HCT116 (cell line): ENCODE data around the gene FLNB. TPM values are rescaled to one million over a fixed set of nuclear protein-coding genes. Genes with fewer than 3 reads are reported as not detected.

Experiments used
- ATAC-seq: fragments of 200-7000 bp; cut with Tn5 transposase; 2 replicates; pipeline ENCODE4 v1.9.1; 2020; ENCODE audit warnings: mild to moderate bottlenecking, moderate library complexity
- BruUV-seq: library from RNA; stranded (reverse); fragments of 400-500 nt; replicated peaks from 2 replicates; lab custom pipeline; 2021; lab: Mats Ljungman, UMichigan
- CTCF ChIA-PET: fragments of 300-600 bp; sonication (Branson Sonifier 250); formaldehyde crosslinking; loops from one replicate; lab custom pipeline; 2021; ENCODE audit warnings: antibody characterized with exemption; lab: Charles Lee
- POLR2A ChIA-PET: fragments of 300-600, 350-600 bp; sonication (Branson Sonifier 250); formaldehyde crosslinking; loops from one replicate; lab custom pipeline; 2021; ENCODE audit warnings: antibody characterized with exemption; lab: Charles Lee
- RAD21 ChIA-PET, 2 experiments: fragments of 300-600 bp; sonication (Branson Sonifier 250); formaldehyde crosslinking; loops; one replicate each; lab custom pipeline; 2023; ENCODE audit warnings: low total read pairs in 2 of 2; ENCODE audit not compliant: uncharacterized antibody in 2 of 2, unreplicated experiment in 2 of 2, low non-redundant PET in 1 of 2; lab: Charles Lee
- DNase-seq: peaks from one replicate; pipeline ENCODE4 v3.0.0-alpha.2; 2010; ENCODE audit warnings: low read depth, low spot score
- H2AFZ ChIP-seq: fragments of 200-600 bp; shearing (Covaris generic), sonication (generic); 2 replicates; pipeline ENCODE4 v1.6.1; 2017; ENCODE audit warnings: low read depth, mixed run types, mixed read lengths, antibody characterized with exemption, low read length; ENCODE audit not compliant: poor library complexity, severe bottlenecking
- H3K27ac ChIP-seq: 2 replicates; pipeline ENCODE4 v1.5.1; 2012; ENCODE audit warnings: low read depth, low read length
- H3K27me3 ChIP-seq: fragments of 200-600 bp; sonication (generic); 2 replicates; pipeline ENCODE4 v1.6.1; 2016; ENCODE audit warnings: mixed run types, low read length, mixed read lengths; ENCODE audit not compliant: insufficient read depth
- H3K36me3 ChIP-seq, 2 experiments: fragments of 200-500 bp in 1 of 2; fragments of 200-600 bp in 1 of 2; sonication (Bioruptor generic) in 1 of 2; sonication (generic) in 1 of 2; 2 replicates each; pipeline versions ENCODE4 v1.5.1 to v1.6.1; 2014 to 2016; ENCODE audit warnings: low read length in 2 of 2, inconsistent platforms in 1 of 2, mixed read lengths in 1 of 2, mixed run types in 1 of 2; ENCODE audit not compliant: insufficient read depth in 2 of 2, control insufficient read depth in 1 of 2
- H3K4me1 ChIP-seq, 2 experiments: fragments of 200-600 bp in 1 of 2; sonication (generic) in 1 of 2; 2 replicates each; pipeline versions ENCODE4 v1.5.1 to v1.6.1; 2012 to 2017; ENCODE audit warnings: low read length in 2 of 2, inconsistent platforms in 1 of 2, mild to moderate bottlenecking in 1 of 2, mixed read lengths in 1 of 2, mixed run types in 1 of 2, moderate library complexity in 1 of 2; ENCODE audit not compliant: insufficient read depth in 2 of 2, control insufficient read depth in 1 of 2
- H3K4me2 ChIP-seq: fragments of 200-600 bp; sonication (generic); 2 replicates; pipeline ENCODE4 v1.6.1; 2017; ENCODE audit warnings: mixed run types, low read length, mixed read lengths
- H3K4me3 ChIP-seq, 2 experiments: fragments of 200-600 bp in 1 of 2; sonication (generic) in 1 of 2; replicated peaks in 1 of 2; 2 replicates each; pipeline ENCODE4 v1.5.1; 2011 to 2016; ENCODE audit warnings: low read length in 2 of 2, control low read depth in 1 of 2, low read depth in 1 of 2, mild to moderate bottlenecking in 1 of 2, mixed read lengths in 1 of 2, mixed run types in 1 of 2
- H3K79me2 ChIP-seq: fragments of 200-600 bp; sonication (generic); 2 replicates; pipeline ENCODE4 v1.6.1; 2017; ENCODE audit warnings: mild to moderate bottlenecking, mixed run types, low read length, moderate library complexity, mixed read lengths; ENCODE audit not compliant: insufficient read depth
- H3K9ac ChIP-seq: fragments of 200-600 bp; sonication (generic); 2 replicates; pipeline ENCODE4 v1.6.1; 2016; ENCODE audit warnings: low read length, mixed read lengths
- H3K9me2 ChIP-seq: fragments of 200-600 bp; sonication (generic), shearing (Covaris generic); 2 replicates; pipeline ENCODE4 v1.6.1; 2017; ENCODE audit warnings: mixed run types, mild to moderate bottlenecking, moderate library complexity; ENCODE audit not compliant: insufficient read depth
- H3K9me3 ChIP-seq, 2 experiments: fragments of 200-500 bp in 1 of 2; fragments of 200-600 bp in 1 of 2; sonication (Bioruptor generic) in 1 of 2; sonication (generic) in 1 of 2; 2 replicates each; pipeline ENCODE4 v1.6.1; 2014 to 2017; ENCODE audit warnings: low read length in 2 of 2, mixed read lengths in 2 of 2, inconsistent platforms in 1 of 2, low read depth in 1 of 2, mild to moderate bottlenecking in 1 of 2, mixed run types in 1 of 2, moderate library complexity in 1 of 2; ENCODE audit not compliant: control insufficient read depth in 1 of 2, insufficient read depth in 1 of 2
- H4K20me1 ChIP-seq: fragments of 200-600 bp; sonication (generic), shearing (Covaris generic); 2 replicates; pipeline ENCODE4 v1.6.1; 2017; ENCODE audit warnings: mixed run types, mild to moderate bottlenecking, moderate library complexity; ENCODE audit not compliant: insufficient read depth
- CBX3 ChIP-seq: IDR thresholded peaks from 2 replicates; pipeline ENCODE4 v1.6.1; 2012; ENCODE audit warnings: low read depth
- EZH2 ChIP-seq: fragments of 200-600 bp; sonication (generic); IDR thresholded peaks from 2 replicates; pipeline ENCODE4 v1.6.1; 2017; ENCODE audit warnings: antibody characterized with exemption, mixed run types
- RAD21 ChIP-seq: IDR thresholded peaks from 2 replicates; pipeline ENCODE4 v1.6.1; 2012; ENCODE audit warnings: low read depth, mild to moderate bottlenecking
- SRF ChIP-seq: IDR thresholded peaks from 2 replicates; pipeline ENCODE4 v1.6.1; 2012; ENCODE audit warnings: low read depth
- TCF7L2 ChIP-seq: IDR thresholded peaks from 2 replicates; pipeline ENCODE4 v1.7.0; 2011; ENCODE audit warnings: borderline replicate concordance, inconsistent platforms; ENCODE audit not compliant: insufficient read depth, insufficient read length; ENCODE audit errors: extremely low read depth
- ZFX ChIP-seq: fragments of 450-650 bp; IDR thresholded peaks from 2 replicates; pipeline ENCODE4 v1.6.1; 2017
- ZNF274 ChIP-seq: fragments of 200-500 bp; sonication (Bioruptor generic); IDR thresholded peaks from 2 replicates; pipeline ENCODE4 v1.6.1; 2014; ENCODE audit warnings: mild to moderate bottlenecking, low read depth, low read length, inconsistent platforms
- intact Hi-C: fragments of 100-400 bp; cut with micrococcal nuclease; formaldehyde crosslinking; loops from 2 replicates; pipeline ENCODE4 v1.10.0; 2022
- total RNA-seq: library from RNA; stranded (reverse); gene quantifications from one replicate; pipeline ENCODE4 v1.2.1, GENCODE V29; 2021; ENCODE audit not compliant: unreplicated experiment
- TF ChIP-seq, protein P1 (sequence below): IDR thresholded peaks from 2 replicates; pipeline ENCODE4 v1.6.1; 2011; ENCODE audit warnings: mild to moderate bottlenecking, low read length, moderate library complexity; ENCODE audit not compliant: insufficient replicate concordance; ENCODE audit errors: extremely low read depth
- TF ChIP-seq, protein P2 (sequence below): IDR thresholded peaks from 2 replicates; pipeline ENCODE4 v1.6.1; 2012

The FLNB gene
- total RNA-seq, 1 experiment from 2014 or later = 116 TPM

DNA sequence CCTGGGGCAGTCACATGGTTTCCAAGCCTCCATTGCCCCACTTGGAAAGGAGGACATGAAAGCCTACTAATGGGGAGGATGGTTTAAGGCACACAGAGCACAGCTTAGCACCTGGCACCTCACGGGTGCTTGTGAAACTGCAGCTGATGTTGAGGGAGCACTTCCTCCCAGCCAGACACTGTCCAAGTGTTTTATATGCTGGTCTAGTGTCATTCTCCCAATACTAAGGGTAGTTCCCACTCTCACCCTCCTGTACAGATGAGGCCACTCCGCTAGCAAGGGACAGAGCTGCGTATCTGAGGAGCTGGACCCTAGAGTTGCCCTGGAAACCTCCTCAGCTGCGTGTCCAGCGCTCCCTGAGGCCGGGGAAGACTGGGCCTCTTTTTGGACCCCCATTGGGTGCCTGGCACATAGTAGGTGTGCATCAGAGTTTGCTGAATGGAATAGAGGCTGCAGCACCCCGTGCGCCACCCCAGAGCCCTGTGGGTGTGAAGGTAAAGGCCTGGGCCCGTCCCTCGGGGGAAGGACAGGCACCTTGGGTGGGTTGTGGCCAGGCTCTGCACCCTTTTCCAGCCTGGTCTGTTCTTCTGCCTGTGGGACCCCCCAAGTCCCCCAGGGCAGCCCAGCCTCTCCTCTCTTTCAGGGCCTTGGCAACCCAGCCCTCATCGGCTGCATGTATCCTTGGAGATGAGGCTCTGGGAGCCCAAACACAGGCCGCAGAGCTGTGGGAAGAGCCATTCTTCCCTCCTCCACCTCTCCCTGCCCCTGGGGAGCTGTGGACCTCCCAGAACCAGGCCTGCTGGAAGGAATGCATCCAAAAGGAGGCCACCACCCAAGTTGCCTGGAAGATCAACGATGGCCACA is 171.2 kb downstream of the FLNB start:
- TF ChIP-seq, protein P1, sequence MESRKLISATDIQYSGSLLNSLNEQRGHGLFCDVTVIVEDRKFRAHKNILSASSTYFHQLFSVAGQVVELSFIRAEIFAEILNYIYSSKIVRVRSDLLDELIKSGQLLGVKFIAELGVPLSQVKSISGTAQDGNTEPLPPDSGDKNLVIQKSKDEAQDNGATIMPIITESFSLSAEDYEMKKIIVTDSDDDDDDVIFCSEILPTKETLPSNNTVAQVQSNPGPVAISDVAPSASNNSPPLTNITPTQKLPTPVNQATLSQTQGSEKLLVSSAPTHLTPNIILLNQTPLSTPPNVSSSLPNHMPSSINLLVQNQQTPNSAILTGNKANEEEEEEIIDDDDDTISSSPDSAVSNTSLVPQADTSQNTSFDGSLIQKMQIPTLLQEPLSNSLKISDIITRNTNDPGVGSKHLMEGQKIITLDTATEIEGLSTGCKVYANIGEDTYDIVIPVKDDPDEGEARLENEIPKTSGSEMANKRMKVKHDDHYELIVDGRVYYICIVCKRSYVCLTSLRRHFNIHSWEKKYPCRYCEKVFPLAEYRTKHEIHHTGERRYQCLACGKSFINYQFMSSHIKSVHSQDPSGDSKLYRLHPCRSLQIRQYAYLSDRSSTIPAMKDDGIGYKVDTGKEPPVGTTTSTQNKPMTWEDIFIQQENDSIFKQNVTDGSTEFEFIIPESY = no peak
- TF ChIP-seq TCF7L2 (no peak), RAD21 (no peak), CBX3 (no peak), SRF (no peak), ZNF274 (no peak), EZH2 (no peak), ZFX (no peak)
- TF ChIP-seq, protein P2, sequence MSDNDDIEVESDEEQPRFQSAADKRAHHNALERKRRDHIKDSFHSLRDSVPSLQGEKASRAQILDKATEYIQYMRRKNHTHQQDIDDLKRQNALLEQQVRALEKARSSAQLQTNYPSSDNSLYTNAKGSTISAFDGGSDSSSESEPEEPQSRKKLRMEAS = no peak
- DNase-seq (no peak), ATAC-seq (no peak)
- CTCF ChIA-PET = interaction anchor here (1.1 to 3.8 kb wide), 7 partner anchors 9 to 127 kb away, joined by 3 to 31 read pairs (median 6); partner anchors contain the start of genes HTD2 and RPP14
- H2AFZ ChIP-seq = no peak overlapping the region
- H3K4me1 ChIP-seq = peaks cover 14 to 47% of the 10 kb centered on the region in 2 experiments; a peak in 3 of 4 replicates
- intact Hi-C loops = no loop called here
- H4K20me1 ChIP-seq = no peaks in the 10 kb centered on the region
- H3K27ac ChIP-seq = no peak overlapping the region
- no TSS peak for BruUV-seq
- H3K79me2 ChIP-seq = no peaks in the 10 kb centered on the region
- POLR2A ChIA-PET = no interaction called here
- no peaks in the 10 kb centered on the region for H3K9me3 ChIP-seq
- no peak overlapping the region for H3K4me2 ChIP-seq
- RAD21 ChIA-PET = no interaction called here
- no peaks in the 10 kb centered on the region for H3K9me2 ChIP-seq
- no peak overlapping the region for H3K4me3 ChIP-seq
- no peaks in the 10 kb centered on the region for H3K36me3 ChIP-seq
- H3K27me3 ChIP-seq = no peaks in the 10 kb centered on the region
- H3K9ac ChIP-seq = no peak overlapping the region
